Measurements from ENCODE around the gene MPST.

Gene MPST

GRCh38 chr22:37057796-37058510, 38.4 kb downstream of the MPST start:
- no peak overlapping the region for H3K9ac ChIP-seq

GRCh38 chr22:37058917-37059701, 39.6 kb downstream of the MPST start:
- Histone ChIP-seq H3K27ac (no peak overlapping the region), H2AFZ (no peak overlapping the region), H3K27me3 (ENCODE audit: control insufficient read depth, insufficient read depth, low read length) (no peaks in the 10 kb centered on the region), H3K4me2 (ENCODE audit: low read length) (no peak overlapping the region), H3K36me3 (ENCODE audit: control insufficient read depth, insufficient read depth, low read length) (no peaks in the 10 kb centered on the region), H3K9ac (no peak overlapping the region), H3K4me1 (no peaks in the 10 kb centered on the region), H3K9me3 (ENCODE audit: control insufficient read depth, low read length) (no peaks in the 10 kb centered on the region), H3K4me3 (ENCODE audit: low read depth, low read length) (no peak overlapping the region), H3K79me2 (no peaks in the 10 kb centered on the region)
- TF ChIP-seq CTCF (IDR thresholded peaks at IDR 0.05): no peak

More at GRCh38 chr22:37057796-37058510, 38.4 kb downstream of the MPST start:
- H3K4me1 ChIP-seq: no peaks in the 10 kb centered on the region
- H3K9me3 ChIP-seq (ENCODE audit: control insufficient read depth, low read length): no peaks in the 10 kb centered on the region
- no peaks in the 10 kb centered on the region for H3K27me3 ChIP-seq (ENCODE audit: control insufficient read depth, insufficient read depth, low read length)
- H3K4me2 ChIP-seq (ENCODE audit: low read length): no peak overlapping the region
- H3K36me3 ChIP-seq (ENCODE audit: control insufficient read depth, insufficient read depth, low read length): no peaks in the 10 kb centered on the region
- H2AFZ ChIP-seq: no peak overlapping the region
- H3K4me3 ChIP-seq (ENCODE audit: low read depth, low read length): no peak overlapping the region
- H3K27ac ChIP-seq: no peak overlapping the region
- TF ChIP-seq CTCF (IDR thresholded peaks at IDR 0.05): no peak
- no peaks in the 10 kb centered on the region for H3K79me2 ChIP-seq

- H3K4me1 ChIP-seq: no peaks in the 10 kb centered on the region
- no peak overlapping the region for H3K9ac ChIP-seq
- no peak overlapping the region for H2AFZ ChIP-seq
- no peaks in the 10 kb centered on the region for H3K9me3 ChIP-seq (ENCODE audit: control insufficient read depth, low read length)
- no peaks in the 10 kb centered on the region for H3K27me3 ChIP-seq (ENCODE audit: control insufficient read depth, insufficient read depth, low read length)
- H3K4me2 ChIP-seq (ENCODE audit: low read length): no peak overlapping the region
- no peak for TF ChIP-seq CTCF (IDR thresholded peaks at IDR 0.05)
- no peak overlapping the region for H3K4me3 ChIP-seq (ENCODE audit: low read depth, low read length)
- H3K36me3 ChIP-seq (ENCODE audit: control insufficient read depth, insufficient read depth, low read length): no peaks in the 10 kb centered on the region
- no peak overlapping the region for H3K27ac ChIP-seq
- no peaks in the 10 kb centered on the region for H3K79me2 ChIP-seq
Measured at GRCh38 chr22:37059876-37060449, 40.4 kb downstream of the MPST start.

- Histone ChIP-seq H3K27me3 (ENCODE audit: control insufficient read depth, insufficient read depth, low read length) (no peaks in the 10 kb centered on the region), H3K27ac (no peak overlapping the region), H3K4me2 (ENCODE audit: low read length) (no peak overlapping the region), H3K79me2 (no peaks in the 10 kb centered on the region), H3K4me3 (ENCODE audit: low read depth, low read length) (no peak overlapping the region), H3K9me3 (ENCODE audit: control insufficient read depth, low read length) (no peaks in the 10 kb centered on the region), H3K36me3 (ENCODE audit: control insufficient read depth, insufficient read depth, low read length) (no peaks in the 10 kb centered on the region), H3K9ac (no peak overlapping the region), H3K4me1 (no peaks in the 10 kb centered on the region), H2AFZ (no peak overlapping the region)
- TF ChIP-seq CTCF (IDR thresholded peaks at IDR 0.05): no peak
Measured at GRCh38 chr22:37060801-37061610, 41.5 kb downstream of the MPST start.
